GM12878 (cell line): ENCODE data around the gene NKAIN4. TPM values are rescaled to one million over a fixed set of nuclear protein-coding genes. Genes with fewer than 3 reads are reported as not detected.

Source experiments
- ASH2L ChIP-seq: fragments of 300-600, 200-600 bp; sonication (generic); IDR thresholded peaks from 2 replicates; pipeline ENCODE4 v1.6.1; 2017; ENCODE audit warnings: low read depth, mild to moderate bottlenecking, borderline replicate concordance
- ESRRA ChIP-seq: IDR thresholded peaks from 2 replicates; pipeline ENCODE4 v1.6.1; 2012; ENCODE audit warnings: mild to moderate bottlenecking, low read length, improper control_type of control experiment
- GABPA ChIP-seq: IDR thresholded peaks from 2 replicates; pipeline ENCODE4 v1.6.1; 2014; ENCODE audit warnings: antibody characterized with exemption, low read depth, mild to moderate bottlenecking, inconsistent platforms
- IKZF1 ChIP-seq: fragments of 450-650 bp; conservative IDR thresholded peaks from 2 replicates; pipeline ENCODE4 v1.6.1; 2017; ENCODE audit warnings: antibody characterized with exemption, mild to moderate bottlenecking
- LARP7 ChIP-seq: fragments of 450-650 bp; IDR thresholded peaks from 2 replicates; pipeline ENCODE4 v1.6.1; 2017; ENCODE audit warnings: mild to moderate bottlenecking
- NKRF ChIP-seq: fragments of 450-650 bp; conservative IDR thresholded peaks from 2 replicates; pipeline ENCODE4 v1.6.1; 2017; ENCODE audit warnings: mild to moderate bottlenecking, moderate library complexity
- NR2C1 ChIP-seq: fragments of 450-650 bp; IDR thresholded peaks from 2 replicates; pipeline ENCODE4 v1.6.1; 2017; ENCODE audit warnings: antibody characterized with exemption, mild to moderate bottlenecking, moderate library complexity
- POLR2AphosphoS5 ChIP-seq: IDR thresholded peaks from 2 replicates; pipeline ENCODE4 v1.6.1; 2011; ENCODE audit warnings: mild to moderate bottlenecking, low read length, inconsistent platforms
- RCOR1 ChIP-seq: conservative IDR thresholded peaks from 2 replicates; pipeline ENCODE4 v1.6.1; 2012; ENCODE audit warnings: low read depth, low read length, improper control_type of control experiment
- RELA ChIP-seq: fragments of 450-650 bp; IDR thresholded peaks from 2 replicates; pipeline ENCODE4 v1.8.0; 2014; ENCODE audit warnings: borderline replicate concordance; ENCODE audit not compliant: partially characterized antibody
- RFX5 ChIP-seq: IDR thresholded peaks from 2 replicates; pipeline ENCODE4 v1.6.1; 2011; ENCODE audit warnings: low read depth, low read length, improper control_type of control experiment
- SMAD1 ChIP-seq: fragments of 450-650 bp; IDR thresholded peaks from 2 replicates; pipeline ENCODE4 v1.6.1; 2018; ENCODE audit warnings: mild to moderate bottlenecking, low read depth; ENCODE audit not compliant: partially characterized antibody
- SP1 ChIP-seq: IDR thresholded peaks from one replicate; pipeline ENCODE4 v1.6.1; 2011; ENCODE audit warnings: low read depth, low read length
- SPI1 ChIP-seq: IDR thresholded peaks from 2 replicates; pipeline ENCODE4 v1.6.1; 2011; ENCODE audit warnings: low read depth, mild to moderate bottlenecking, low read length, moderate library complexity, borderline replicate concordance; ENCODE audit not compliant: insufficient read depth
- SREBF1 ChIP-seq: IDR thresholded peaks from 2 replicates; pipeline ENCODE4 v1.6.1; 2012; ENCODE audit warnings: mild to moderate bottlenecking, low read length
- STAT3 ChIP-seq: IDR thresholded peaks from 2 replicates; pipeline ENCODE4 v1.6.1; 2011; ENCODE audit warnings: low read depth, low read length, improper control_type of control experiment
- YY1 ChIP-seq: IDR thresholded peaks from 2 replicates; pipeline ENCODE4 v1.6.1; 2011; ENCODE audit warnings: low read depth, mild to moderate bottlenecking, low read length
- polyA plus RNA-seq, 11 experiments: library from polyadenylated mRNA; depleted of rRNA in 4 of 11; unstranded in 6 of 11; stranded (reverse) in 5 of 11; fragments of >200 nt; fragmentation: Nextera tagmentation in 4 of 11; fragmentation: Illumina TruSeq in 1 of 11; extraction: Ambion mirVana in 4 of 11; extraction: Trizol in 1 of 11; gene quantifications; 1 replicate in 1 of 11; 2 replicates in 10 of 11; pipeline versions ENCODE4 v1.2.1 to v1.2.3, GENCODE V29; 2011 to 2016; ENCODE audit warnings: inconsistent platforms in 2 of 11, missing spikeins in 2 of 11, low read depth in 1 of 11
- total RNA-seq, 4 experiments: library from RNA; depleted of rRNA in 3 of 4; stranded (reverse); fragments of >200 nt in 3 of 4; fragmentation: Illumina TruSeq in 1 of 4; extraction: Trizol in 1 of 4; gene quantifications; 2 replicates each; pipeline versions ENCODE4 v1.2.1 to v1.2.3, GENCODE V29; 2013 to 2021
- TF ChIP-seq, protein P1 (sequence below): IDR thresholded peaks from 2 replicates; pipeline ENCODE4 v1.6.1; 2012; ENCODE audit warnings: improper control_type of control experiment, low read depth, low read length; ENCODE audit not compliant: insufficient replicate concordance
- TF ChIP-seq, protein P2 (sequence below): fragments of 450-650 bp; IDR thresholded peaks from 2 replicates; pipeline ENCODE4 v1.6.1; 2016; ENCODE audit warnings: mild to moderate bottlenecking, moderate library complexity, borderline replicate concordance

NKAIN4 gene
- total and polyA plus RNA-seq, 10 of the 15 experiments (the other 5 are each of a cell fraction or from before 2014, with no cell fraction given), result 0.11 TPM; not detected in 9

GRCh38 chr20:63272105-63273058 is 18.1 kb upstream of the NKAIN4 start, which contains the start of gene ARFGAP1 (continued):
- TF ChIP-seq, protein P1, sequence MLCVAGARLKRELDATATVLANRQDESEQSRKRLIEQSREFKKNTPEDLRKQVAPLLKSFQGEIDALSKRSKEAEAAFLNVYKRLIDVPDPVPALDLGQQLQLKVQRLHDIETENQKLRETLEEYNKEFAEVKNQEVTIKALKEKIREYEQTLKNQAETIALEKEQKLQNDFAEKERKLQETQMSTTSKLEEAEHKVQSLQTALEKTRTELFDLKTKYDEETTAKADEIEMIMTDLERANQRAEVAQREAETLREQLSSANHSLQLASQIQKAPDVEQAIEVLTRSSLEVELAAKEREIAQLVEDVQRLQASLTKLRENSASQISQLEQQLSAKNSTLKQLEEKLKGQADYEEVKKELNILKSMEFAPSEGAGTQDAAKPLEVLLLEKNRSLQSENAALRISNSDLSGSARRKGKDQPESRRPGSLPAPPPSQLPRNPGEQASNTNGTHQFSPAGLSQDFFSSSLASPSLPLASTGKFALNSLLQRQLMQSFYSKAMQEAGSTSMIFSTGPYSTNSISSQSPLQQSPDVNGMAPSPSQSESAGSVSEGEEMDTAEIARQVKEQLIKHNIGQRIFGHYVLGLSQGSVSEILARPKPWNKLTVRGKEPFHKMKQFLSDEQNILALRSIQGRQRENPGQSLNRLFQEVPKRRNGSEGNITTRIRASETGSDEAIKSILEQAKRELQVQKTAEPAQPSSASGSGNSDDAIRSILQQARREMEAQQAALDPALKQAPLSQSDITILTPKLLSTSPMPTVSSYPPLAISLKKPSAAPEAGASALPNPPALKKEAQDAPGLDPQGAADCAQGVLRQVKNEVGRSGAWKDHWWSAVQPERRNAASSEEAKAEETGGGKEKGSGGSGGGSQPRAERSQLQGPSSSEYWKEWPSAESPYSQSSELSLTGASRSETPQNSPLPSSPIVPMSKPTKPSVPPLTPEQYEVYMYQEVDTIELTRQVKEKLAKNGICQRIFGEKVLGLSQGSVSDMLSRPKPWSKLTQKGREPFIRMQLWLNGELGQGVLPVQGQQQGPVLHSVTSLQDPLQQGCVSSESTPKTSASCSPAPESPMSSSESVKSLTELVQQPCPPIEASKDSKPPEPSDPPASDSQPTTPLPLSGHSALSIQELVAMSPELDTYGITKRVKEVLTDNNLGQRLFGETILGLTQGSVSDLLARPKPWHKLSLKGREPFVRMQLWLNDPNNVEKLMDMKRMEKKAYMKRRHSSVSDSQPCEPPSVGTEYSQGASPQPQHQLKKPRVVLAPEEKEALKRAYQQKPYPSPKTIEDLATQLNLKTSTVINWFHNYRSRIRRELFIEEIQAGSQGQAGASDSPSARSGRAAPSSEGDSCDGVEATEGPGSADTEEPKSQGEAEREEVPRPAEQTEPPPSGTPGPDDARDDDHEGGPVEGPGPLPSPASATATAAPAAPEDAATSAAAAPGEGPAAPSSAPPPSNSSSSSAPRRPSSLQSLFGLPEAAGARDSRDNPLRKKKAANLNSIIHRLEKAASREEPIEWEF, result no peak
- TF ChIP-seq RCOR1, result no peak
- no peak for TF ChIP-seq ESRRA
- peak; percentile 30; the same call in 1 of the 2 replicates for TF ChIP-seq SPI1
- peak; percentile 79 for TF ChIP-seq IKZF1
- no peak for TF ChIP-seq STAT3
- peak; percentile 92 for TF ChIP-seq GABPA
- TF ChIP-seq ASH2L, result no peak
- TF ChIP-seq RELA, result no peak
- TF ChIP-seq, protein P2, sequence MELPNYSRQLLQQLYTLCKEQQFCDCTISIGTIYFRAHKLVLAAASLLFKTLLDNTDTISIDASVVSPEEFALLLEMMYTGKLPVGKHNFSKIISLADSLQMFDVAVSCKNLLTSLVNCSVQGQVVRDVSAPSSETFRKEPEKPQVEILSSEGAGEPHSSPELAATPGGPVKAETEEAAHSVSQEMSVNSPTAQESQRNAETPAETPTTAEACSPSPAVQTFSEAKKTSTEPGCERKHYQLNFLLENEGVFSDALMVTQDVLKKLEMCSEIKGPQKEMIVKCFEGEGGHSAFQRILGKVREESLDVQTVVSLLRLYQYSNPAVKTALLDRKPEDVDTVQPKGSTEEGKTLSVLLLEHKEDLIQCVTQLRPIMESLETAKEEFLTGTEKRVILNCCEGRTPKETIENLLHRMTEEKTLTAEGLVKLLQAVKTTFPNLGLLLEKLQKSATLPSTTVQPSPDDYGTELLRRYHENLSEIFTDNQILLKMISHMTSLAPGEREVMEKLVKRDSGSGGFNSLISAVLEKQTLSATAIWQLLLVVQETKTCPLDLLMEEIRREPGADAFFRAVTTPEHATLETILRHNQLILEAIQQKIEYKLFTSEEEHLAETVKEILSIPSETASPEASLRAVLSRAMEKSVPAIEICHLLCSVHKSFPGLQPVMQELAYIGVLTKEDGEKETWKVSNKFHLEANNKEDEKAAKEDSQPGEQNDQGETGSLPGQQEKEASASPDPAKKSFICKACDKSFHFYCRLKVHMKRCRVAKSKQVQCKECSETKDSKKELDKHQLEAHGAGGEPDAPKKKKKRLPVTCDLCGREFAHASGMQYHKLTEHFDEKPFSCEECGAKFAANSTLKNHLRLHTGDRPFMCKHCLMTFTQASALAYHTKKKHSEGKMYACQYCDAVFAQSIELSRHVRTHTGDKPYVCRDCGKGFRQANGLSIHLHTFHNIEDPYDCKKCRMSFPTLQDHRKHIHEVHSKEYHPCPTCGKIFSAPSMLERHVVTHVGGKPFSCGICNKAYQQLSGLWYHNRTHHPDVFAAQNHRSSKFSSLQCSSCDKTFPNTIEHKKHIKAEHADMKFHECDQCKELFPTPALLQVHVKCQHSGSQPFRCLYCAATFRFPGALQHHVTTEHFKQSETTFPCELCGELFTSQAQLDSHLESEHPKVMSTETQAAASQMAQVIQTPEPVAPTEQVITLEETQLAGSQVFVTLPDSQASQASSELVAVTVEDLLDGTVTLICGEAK, result peak; percentile 85
- peak; percentile 79 for TF ChIP-seq YY1
- no peak for TF ChIP-seq SMAD1
- no peak for TF ChIP-seq SREBF1
- TF ChIP-seq NR2C1, result peak; percentile 34; the same call in 1 of the 2 replicates
- TF ChIP-seq LARP7, result peak; percentile 86
- TF ChIP-seq POLR2AphosphoS5, result peak; percentile 77; the same call in 1 of the 2 replicates
- TF ChIP-seq RFX5, result no peak
- TF ChIP-seq NKRF, result peak; percentile 76; the same call in 1 of the 2 replicates
- peak; percentile 43 for TF ChIP-seq SP1
